LNCaP clone FGC (cell line): ENCODE results near the gene ATOH8.
A peak's percentile ranks its signal among the peaks of the same experiment; 100 is the strongest.

Experiments
- DNase-seq: peaks from one replicate; pipeline ENCODE4 v3.0.0-alpha.2; 2011; ENCODE audit warnings: low read depth
- H3K4me3 ChIP-seq: 2 replicates; pipeline ENCODE4 v1.5.1; 2011; ENCODE audit warnings: mild to moderate bottlenecking, low read depth, low read length, control low read depth
- TF ChIP-seq, protein P1 (sequence below): IDR thresholded peaks from 2 replicates; pipeline ENCODE4 v1.5.1; 2012; ENCODE audit warnings: mild to moderate bottlenecking; ENCODE audit not compliant: control insufficient read depth, insufficient read depth; ENCODE audit errors: extremely low read depth

ATOH8 gene

DNA sequence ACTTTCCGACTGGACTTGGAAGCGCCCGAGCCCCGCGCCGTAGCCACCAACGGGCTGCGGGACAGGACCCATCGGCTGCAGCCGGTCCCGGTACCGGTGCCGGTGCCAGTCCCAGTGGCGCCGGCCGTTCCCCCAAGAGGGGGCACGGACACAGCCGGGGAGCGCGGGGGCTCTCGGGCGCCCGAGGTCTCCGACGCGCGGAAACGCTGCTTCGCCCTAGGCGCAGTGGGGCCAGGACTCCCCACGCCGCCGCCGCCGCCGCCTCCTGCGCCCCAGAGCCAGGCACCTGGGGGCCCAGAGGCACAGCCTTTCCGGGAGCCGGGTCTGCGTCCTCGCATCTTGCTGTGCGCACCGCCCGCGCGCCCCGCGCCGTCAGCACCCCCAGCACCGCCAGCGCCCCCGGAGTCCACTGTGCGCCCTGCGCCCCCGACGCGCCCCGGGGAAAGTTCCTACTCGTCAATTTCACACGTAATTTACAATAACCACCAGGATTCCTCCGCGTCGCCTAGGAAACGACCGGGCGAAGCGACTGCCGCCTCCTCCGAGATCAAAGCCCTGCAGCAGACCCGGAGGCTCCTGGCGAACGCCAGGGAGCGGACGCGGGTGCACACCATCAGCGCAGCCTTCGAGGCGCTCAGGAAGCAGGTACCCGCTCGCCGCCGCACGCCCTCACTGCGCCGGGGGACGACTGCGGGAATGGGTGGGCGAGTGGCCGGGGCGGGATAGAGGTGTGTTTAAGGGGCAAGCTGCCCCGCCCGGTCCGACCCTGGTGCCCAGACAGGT lies 713 bp downstream of the ATOH8 start:
- no peak for DNase-seq
- TF ChIP-seq, protein P1, sequence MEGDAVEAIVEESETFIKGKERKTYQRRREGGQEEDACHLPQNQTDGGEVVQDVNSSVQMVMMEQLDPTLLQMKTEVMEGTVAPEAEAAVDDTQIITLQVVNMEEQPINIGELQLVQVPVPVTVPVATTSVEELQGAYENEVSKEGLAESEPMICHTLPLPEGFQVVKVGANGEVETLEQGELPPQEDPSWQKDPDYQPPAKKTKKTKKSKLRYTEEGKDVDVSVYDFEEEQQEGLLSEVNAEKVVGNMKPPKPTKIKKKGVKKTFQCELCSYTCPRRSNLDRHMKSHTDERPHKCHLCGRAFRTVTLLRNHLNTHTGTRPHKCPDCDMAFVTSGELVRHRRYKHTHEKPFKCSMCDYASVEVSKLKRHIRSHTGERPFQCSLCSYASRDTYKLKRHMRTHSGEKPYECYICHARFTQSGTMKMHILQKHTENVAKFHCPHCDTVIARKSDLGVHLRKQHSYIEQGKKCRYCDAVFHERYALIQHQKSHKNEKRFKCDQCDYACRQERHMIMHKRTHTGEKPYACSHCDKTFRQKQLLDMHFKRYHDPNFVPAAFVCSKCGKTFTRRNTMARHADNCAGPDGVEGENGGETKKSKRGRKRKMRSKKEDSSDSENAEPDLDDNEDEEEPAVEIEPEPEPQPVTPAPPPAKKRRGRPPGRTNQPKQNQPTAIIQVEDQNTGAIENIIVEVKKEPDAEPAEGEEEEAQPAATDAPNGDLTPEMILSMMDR, result no peak
- H3K4me3 ChIP-seq, result peak overlapping the region; percentile 38

DNA sequence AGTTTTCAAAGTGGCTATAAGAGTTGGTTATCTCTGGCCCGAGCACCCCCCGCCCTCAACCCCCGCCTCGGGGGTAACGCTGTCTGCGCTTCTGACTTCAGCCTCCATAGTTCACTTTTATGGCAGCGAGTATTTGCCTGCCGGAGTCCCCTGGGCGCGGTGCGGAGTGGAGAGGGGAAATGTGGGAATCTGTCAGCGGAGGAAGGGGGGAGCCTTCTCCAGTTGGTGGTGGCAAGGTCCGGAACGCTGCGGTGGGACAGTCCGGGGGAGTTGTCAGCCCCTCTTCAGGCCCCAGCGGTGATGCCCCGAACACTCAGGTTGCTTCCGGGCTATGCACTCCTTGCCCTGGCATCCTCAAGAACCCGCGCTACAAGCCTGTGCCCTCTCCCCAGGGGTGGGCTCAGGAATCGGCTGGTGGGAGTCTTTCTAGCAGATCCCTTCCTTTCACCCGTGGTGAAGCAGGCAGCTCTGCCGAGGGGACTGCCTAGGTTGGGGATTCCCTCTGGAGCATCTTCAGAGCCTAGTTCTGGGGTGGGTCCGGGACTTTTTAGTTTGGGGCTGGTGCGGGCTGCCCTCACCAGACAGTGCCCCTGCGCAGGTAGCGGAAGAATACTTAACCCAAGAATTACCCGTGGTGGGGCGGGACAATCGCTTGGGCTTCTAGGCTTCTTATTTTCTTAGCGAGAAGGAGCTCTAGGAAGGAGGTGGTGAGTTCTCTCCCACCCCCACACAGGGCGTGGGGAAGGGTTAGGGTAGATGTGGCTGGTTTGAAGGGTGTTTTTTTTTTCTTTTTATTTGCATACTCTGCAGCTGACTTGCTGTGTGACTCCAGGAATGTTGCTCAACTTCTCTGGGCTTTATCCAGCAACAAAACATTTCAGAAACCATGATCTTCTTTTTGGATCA lies 1.6 kb downstream of the ATOH8 start:
- H3K4me3 ChIP-seq, result no peak overlapping the region
- no peak for DNase-seq
- TF ChIP-seq, protein P1, result no peak

DNA sequence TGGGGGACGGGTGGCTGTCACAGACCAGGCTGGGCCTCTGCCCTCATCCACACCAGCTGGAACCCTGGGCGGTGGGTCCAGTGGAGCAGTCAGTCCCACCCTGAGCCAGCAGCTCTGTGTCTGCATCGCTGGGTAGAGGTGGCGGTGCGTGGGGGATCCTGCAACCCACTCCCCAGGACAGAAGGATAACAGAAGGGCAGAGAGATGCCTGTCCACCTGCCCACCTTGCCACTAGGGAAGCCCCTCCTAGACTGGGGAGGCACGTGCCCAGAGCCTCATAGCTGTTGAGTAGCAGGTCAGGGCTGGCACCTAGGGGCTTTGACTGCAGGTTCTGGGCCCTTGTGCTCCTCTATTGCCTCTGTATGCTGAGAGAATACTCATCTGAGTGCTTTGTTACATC lies 2.4 kb downstream of the ATOH8 start:
- H3K4me3 ChIP-seq, result no peak overlapping the region
- DNase-seq, result no peak
- TF ChIP-seq, protein P1, result no peak

DNA sequence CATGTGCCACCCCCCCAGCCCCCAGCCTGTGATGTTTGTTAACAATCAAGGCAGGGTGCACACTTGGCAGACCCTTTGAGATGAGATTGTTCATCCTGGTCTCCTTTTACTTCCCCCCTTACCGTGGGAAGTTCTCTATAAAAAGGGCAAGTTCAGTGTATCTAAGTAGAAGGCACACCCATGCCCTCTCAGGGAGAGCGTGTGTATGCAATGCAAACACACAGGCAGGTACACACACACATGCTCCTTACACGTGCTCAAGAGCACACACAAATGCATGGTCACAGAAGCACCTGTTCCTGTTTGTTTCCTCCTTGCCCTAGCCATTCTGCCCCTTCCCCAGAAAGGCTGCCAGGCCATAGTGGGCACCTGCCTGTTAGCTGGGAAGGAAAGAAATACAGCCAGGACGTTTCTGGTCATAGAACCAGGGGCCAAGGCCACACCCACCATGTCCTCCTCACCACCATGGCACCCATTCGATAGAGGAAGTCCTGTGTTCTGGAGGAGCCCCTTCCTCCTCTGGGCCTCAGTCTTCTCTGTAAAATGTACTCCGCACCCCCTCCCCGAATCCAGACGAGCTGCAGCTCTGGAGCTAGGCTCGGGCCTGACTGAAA lies 3.1 kb downstream of the ATOH8 start:
- no peak overlapping the region for H3K4me3 ChIP-seq
- TF ChIP-seq, protein P1, result no peak

DNA sequence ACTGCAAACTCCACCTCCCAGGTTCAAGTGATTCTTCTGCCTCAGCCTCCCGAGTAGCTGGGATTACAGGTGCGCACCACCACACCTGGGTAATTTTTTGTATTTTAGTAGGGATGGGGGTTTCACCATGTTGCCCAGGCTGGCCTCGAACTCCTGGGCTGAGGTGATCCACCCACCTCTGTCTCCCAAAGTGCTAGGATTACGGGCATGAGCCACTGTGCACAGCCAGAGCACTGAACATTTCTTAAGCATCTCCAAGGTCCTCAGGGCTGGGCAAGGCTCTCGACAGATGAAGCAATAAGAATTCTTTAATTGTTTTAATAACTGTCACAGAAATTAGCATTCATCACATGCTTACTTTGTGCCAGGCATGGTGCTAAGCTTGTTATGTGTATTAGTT lies 4.1 kb downstream of the ATOH8 start:
- TF ChIP-seq, protein P1, result no peak
- H3K4me3 ChIP-seq, result no peak overlapping the region
- no peak for DNase-seq

More for the DNA sequence above, 3.1 kb downstream of the ATOH8 start:
- DNase-seq, result peak; percentile 36

DNA sequence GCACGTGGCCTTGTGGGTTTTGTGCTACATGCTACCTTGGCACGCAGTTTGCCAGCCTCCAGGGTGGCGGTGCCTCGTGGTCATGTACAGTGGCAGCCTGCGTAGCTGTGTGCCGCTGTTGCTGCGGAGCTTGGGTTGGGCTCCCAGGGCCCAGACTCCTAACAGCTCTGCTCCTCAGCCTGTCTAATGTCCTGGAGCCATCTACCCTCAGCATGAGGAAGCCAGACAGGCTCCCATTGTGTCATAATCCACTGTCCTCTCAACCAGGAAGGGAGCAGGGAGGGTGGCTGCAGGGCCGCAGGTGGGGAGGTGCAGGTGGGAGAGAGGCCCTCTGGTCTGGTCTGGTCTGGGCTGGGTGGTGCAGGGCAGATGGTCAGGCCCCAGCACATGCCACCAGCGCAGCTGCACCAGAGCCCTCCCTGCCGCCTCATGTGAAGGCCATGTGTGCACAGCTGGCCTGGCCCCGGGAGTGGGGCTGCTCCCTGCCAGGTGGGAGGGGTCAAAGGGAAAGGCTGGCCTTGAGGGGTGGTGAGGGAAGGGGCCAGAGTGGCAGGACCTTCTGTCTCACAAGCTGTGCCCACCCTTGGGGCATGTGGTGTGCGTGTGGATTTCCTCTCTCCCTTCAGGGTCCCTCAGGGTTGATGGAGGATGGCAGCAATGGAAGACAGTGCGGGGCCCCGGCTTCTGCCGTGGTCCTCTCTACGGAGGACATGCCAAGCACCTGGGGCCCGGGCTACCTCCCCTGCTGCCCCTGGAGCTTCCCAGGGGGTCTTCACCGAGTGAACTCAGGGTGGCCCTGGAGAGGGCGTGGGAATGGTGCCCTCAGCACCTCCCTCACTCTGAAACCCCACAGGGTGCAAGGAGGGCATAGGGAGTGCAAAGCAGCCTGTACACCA lies 4.8 kb downstream of the ATOH8 start:
- no peak for DNase-seq
- TF ChIP-seq, protein P1, result no peak
- no peak overlapping the region for H3K4me3 ChIP-seq
